EL (cell line): Measurements from ENCODE around the gene ATXN7.

Experiments used
- DNase-seq: peaks from one replicate; pipeline ENCODE4 v3.0.0-alpha.2; 2016

Gene ATXN7

DNA sequence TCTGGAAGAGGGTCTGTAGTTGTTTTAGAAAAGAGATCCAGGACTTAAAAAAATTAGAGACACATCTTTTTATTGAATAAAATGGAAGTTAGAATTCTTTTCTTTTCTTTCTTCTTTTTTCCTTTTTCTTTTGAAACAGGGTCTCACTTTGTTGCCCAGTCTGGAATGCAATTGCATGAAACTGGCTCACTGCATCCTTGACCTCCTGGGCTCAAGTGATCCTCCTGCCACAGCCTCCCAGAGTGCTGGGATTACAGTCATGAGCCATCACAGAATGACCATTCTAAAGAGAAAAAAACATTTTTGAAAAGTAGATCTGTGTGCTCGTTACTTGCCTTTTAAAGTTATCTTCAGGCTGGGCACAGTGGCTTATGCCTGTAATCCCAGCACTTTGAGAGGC is 3.6 kb downstream of the ATXN7 start:
- DNase-seq, result no peak

DNA sequence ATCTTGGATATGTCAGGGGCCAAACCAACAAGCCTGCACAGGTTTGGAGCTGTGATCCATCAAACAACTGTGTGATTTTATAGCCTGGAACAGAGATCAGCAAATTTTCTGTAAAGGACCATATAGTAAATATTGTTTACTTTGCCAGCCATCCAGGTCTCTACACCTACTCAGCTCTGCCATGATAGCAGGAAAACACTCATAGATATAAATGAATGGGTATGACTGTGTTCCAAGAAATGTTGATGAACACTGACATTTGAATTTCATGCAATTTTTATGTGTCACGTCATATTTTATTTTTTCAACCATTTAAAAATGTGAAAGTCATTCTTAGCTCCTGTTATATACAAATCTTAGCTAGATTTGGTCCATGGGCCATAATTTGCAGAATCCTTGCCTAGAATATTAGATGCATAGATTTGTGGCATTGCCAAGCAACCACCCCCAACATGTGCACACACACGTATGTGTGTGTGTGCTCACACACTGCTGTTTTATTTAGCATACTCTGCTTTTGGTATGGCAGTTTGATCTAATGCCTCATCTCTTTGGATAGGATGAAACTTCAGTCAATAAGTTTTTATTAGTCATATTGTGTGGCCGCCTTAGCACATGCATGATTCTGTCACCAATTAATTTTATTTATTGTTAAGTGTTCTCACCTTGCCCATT is 6.4 kb downstream of the ATXN7 start:
- no peak for DNase-seq

DNA sequence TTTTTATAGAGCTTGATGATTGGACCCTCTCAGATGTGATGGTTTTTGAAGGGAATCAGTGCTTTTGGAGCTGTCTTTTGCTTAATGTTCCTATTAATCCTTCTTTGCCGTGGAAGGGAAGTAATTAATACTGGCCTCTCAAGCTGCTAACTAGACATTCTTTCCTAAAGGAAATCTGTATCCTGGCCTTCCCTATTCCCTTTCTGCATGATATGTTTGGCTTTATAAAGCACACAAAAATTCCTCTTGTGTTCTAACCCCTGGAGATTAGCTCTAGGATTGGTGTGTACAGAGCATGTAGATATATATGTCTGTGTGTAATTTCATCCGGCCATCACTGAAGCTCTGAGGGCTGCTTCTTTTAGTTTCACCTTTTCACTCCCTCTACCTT is 6.9 kb downstream of the ATXN7 start:
- DNase-seq, result no peak

DNA sequence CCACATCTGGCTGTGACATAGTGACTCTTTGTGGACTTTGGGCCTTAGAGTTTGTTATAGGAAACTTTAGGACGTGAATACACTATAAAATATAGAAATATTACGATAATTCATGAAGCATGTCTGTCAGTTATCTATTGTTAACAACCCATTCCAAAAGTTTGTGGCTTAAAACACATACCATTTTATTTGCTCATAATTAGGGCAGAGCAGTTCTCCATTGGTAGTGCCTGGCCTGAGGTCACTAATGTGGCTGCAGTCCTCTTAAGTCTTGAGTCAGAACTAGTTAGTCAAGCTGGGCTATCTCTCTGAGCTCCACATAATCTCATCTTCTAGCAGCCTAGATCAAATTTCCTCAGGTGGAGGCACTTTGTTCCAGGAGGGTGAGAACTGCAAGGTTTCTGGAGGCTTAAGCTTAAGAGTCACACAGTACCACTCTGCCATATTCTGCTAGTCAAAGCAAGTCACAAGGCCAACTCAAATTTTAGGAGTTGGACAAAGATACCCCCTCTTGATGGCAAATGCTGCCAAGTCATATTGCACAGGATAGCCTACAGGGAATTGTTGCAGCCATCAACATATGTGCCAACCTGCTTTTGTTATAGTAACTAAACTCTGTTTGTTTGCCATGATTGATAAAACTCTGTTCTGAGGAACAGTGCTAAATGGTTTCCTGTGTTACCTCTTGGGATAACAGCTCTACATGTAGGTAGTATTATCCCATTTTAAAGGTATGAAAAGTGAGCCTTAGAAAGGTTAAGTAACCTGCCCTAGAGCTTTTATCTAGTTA is 8.7 kb downstream of the ATXN7 start:
- DNase-seq, result peak; percentile 89

DNA sequence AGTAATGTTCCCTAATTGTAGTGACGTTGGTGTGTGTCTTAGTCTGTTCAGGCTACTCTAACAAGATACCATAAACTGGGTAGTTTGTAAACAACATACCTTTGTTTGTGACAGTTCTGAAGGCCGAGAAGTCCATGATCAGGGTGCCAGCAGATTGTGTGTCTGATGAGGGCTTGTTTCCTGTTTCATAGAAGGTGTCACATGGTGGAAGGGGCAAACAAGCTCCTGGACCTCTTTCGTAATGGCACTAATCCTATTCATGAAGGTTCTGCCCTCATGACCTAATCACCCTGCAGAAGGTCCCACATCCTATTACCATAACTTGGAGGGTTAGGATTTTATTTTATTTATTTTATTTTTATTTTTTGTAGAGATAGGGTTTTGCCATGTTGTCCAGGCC is 11.1 kb downstream of the ATXN7 start:
- DNase-seq, result no peak

DNA sequence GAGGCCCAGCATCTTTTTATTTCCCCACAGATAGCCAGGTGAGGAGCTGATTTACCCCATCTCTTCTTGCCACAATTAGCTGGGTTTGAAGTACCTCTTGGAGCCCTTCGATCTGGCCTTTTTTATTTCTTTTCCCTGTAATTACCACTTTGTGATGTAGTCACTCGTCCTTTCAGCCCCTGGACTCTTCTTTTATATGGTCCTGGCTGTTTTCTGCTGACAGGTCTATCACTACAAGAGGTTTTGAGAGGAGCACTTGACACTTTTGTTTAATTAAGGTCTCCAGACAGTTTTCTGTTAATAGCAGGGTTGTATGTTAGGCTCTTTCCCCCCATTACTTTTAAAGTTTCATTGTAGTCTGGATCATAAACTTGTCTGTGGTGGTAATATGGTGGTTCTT is 11.8 kb downstream of the ATXN7 start:
- no peak for DNase-seq

DNA sequence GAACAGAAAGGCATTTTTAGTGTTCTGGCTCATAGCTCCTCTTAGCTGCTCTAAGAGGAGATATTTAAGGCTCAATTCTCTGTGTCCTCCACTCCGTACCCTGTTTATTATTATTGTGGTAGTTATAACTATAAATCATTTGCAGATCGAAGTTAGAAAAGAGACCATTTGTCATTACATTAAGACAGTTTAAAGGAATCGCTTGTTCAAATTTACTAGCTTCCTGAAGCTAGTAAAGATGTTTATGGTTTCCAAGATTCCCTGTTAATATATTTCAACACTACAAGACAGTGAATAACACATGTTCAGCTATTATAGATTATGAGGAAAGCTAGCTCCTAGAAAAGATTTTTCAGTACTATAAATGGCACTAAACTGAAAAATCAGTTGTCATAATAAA is 12.6 kb downstream of the ATXN7 start:
- DNase-seq, result no peak

DNA sequence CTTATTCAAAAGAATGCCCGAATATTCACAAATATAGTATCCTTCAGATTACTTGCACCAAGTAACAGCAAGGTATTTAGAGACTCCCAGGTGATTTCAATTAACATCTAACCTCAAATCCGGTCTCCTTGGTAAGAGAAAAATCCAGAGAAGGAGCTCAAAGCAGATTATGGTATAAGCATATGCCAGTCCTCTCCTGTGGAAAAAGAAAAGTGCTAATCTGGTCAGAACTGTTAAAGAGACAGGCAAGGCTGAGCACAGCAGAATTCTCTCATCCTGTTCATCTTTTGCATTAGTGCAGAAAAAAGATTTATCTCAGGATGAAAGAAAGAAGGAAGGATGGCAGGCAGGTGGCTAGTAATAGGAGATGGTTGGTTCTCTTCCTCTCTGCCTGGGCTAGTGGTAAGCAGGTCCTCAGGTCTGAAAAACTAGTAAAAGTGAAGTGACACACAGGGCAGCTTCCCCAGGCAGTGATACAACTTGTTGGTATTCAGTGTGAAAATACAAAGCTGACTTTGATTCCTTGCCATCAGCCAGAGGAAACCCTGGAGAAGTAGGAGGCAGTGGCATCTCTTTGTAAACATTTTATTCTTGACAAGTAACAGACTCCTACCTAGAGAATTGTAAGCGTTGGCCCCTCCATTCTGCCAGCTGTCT is 14.2 kb downstream of the ATXN7 start:
- DNase-seq, result peak; percentile 60

DNA sequence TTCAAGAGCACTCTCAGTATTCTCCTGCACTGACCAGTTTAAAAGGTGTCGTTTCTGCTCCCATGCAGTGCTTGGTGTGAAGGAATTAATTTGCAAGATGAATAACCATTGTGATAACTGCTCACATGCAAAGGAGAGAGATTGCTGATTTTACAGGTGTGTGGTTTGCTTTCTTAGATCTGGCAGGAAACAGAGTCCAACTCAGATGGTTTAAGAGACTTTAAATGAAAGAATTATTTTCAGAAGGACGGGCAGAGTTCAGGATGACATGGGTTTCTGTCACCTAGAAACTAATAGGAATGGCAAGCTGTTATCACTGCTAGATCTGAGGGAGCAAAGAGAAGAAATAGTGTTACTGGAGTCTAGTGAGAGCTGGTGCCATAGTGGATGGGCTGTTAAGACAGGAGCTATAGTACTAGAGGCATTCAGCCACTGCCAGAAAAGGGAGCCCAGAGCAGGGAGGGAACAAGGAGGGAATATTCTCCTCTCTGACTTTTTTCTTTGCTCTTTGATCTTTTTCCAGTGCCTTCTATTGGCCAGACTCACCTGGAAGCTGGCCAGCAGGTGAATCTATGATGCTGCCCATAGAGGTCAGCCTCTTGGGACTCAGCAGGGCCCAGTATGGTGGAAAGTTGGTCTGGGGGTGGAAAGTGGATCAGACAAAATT is 14.9 kb downstream of the ATXN7 start:
- no peak for DNase-seq

DNA sequence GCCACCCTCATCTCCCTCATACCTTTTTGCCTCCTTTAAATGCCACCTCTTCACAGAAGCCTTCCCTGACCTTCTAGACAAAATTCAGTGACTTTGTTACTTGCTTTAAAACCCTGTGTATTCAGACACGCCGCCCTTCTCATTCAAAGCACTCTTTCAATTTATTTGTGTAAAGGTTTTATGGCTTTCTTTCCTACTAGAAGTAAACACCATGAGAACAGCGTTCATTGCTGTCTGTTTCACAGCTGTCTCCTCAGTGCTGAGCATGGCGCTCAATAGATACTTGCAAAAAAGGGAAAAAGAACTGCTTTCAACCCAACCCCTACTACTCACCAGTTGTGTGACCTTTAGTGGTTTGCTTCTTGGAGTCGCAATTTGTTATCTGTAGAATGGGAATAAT is 17.0 kb downstream of the ATXN7 start:
- no peak for DNase-seq

DNA sequence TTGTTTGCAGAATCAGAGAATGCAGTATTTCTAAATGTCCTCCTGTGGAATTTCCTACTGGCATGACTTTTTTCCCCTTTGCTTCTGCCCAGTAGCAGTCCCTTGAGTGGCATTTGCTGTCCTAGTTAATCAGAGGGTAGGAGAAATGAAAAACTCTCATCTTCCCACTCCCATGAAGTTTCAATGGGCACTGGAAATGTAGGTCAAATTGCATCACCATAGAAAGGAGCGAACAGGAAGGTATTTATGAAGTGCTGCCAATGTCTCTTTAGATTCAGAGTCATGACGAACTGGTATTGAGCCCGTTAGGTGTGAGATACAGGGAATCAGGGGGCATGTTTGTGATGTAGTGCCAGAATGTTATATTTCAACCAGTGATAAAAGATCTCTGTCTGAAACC is 23.2 kb downstream of the ATXN7 start:
- no peak for DNase-seq

DNA sequence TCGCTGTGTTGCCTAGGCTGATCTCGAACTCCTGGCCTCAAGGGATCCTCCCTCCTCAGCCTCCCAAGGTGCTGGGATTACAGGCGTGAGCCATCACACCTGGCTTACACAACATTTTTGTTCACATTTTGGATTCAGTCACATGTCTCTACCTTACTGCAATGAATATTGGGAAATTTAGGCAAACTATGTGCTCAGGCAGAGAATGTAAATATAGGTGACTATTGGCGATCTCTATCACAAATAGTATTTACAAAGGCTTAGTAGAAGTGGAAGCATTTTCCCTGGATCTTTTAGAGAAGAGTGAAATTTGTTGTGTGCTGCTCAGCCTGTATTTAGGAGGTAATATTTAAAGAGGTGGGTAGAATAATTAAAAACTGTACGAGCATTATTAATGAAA is 27.9 kb downstream of the ATXN7 start:
- no peak for DNase-seq

DNA sequence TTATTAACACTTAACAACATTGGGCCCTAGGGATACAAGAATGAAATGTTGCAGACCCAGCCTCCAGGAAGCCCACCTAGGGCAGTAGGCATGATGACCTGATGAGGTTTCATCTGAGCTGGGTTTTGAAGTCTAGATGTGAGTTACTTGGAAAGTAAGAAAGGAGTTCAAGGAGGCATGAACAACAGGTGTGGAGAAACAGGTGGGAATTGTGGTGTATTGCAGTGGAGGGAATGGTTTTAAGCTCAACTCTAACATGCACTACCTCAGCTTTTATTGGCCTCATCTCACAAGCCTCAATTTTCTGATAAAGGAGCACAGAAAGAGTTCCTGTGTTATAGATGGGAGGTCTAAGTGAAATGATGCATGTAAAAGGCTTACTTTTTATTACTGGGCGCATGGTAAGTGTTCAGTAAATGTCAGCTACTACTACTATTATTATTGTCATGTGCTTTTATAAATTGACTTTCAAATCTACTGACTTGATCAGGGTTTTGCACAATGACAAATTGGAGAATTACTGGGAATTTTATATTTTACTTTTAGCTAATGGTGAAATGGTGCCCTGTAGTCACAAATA is 29.2 kb downstream of the ATXN7 start:
- DNase-seq, result no peak

DNA sequence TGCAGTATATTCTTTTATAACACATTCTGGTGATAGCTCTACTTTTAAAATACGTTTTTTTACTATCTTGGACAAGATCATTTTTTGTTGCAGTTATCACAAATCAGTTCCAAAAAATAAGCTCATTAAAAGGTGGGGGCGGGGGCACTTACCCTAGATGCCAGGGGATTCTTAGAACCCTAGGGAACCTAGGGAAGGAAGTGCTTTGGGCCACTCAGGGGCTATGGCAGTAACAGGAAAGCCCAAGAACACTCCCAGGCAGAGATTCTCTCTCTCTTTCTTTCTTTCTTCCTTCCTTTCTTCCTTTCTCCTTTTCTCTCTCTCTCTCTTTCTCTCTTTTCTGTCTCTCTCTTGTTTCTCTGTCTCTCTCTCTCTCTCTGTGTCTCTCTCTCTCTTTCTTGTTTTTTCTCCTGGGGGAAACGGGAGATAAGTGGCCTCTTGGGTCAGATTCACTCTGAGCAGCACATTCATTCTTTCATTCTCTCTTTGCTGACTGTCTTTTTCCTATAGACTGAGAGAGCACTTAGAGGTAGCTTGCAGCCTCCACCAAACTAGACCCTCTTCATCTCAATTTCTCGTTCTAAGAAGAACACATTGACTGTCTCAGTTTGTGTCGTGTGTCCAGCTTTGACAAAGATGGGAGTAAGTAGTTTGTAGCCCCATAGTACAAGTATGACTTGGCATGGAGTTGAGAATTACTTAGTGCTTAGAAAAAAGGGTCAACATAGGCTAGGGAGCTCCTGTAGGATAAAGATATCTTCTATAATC is 31.9 kb downstream of the ATXN7 start:
- DNase-seq, result no peak

DNA sequence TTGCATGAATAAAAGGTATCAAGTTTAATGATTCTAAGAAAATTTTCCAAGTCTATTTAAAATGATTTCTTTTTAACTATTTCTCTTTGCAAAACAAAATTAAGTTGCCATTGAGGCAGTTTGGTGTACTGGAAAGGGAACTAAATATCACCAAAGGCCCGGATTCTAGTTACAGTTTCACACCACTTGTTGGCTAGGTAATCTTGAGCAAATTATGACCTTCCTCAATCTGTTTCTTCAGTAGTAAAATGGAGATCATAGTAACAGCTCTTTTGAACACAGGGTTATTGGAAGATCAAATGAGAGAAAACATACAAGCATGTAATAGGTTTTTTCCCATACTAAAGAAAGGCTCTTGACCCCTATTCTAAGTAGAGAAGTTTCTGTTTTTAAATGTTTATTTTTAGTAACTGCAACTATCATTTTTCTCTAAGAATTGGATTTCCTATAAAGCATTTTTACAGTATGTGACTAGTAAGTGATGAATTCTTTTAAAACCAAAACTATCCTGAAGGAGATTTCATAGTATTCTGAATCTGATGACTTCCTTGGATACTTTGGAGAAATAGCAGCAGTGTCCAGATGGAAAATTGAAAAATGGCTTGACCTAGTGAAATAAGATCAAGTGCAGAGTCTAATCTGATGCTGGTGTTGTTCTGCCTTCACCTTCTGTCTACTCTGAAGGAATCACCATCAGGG is 32.8 kb downstream of the ATXN7 start:
- no peak for DNase-seq

DNA sequence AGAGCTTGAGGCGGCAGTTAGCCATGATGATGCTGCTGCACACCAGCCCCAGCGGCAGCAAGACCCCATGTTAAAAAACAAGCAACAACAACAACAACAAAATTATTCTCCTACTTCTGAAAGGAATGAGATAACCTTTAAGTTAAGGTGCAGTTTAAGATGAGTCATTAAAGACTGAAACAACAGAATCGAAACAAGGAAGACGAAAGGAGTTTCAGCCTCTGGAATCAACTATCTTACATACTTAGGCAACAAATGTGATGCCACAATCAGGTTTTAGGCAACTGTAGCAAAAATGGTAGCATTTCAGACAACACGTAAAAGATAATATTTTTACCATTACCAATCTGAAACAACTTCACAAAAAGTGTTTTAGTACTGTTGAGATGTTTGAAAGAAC is 36.3 kb downstream of the ATXN7 start:
- DNase-seq, result no peak

DNA sequence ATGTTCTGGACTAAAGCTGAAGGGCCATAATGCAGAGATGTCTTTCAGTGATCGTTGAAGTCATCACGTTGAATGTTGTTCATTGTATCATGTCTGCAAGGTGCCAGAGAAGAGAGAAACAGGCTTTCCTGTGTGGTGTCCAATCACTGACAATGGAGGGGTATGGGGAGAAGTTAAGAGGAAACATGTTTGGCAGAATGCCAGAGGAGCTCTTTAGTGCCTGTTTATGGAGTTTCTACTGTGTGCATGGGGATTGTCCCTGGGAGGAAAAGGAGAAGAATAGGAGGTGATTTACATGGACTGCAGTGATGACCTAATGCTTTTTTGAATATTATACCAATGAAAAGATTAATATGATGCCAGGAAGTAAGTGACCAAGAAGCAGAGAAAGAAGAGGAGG is 36.8 kb downstream of the ATXN7 start:
- DNase-seq, result no peak

DNA sequence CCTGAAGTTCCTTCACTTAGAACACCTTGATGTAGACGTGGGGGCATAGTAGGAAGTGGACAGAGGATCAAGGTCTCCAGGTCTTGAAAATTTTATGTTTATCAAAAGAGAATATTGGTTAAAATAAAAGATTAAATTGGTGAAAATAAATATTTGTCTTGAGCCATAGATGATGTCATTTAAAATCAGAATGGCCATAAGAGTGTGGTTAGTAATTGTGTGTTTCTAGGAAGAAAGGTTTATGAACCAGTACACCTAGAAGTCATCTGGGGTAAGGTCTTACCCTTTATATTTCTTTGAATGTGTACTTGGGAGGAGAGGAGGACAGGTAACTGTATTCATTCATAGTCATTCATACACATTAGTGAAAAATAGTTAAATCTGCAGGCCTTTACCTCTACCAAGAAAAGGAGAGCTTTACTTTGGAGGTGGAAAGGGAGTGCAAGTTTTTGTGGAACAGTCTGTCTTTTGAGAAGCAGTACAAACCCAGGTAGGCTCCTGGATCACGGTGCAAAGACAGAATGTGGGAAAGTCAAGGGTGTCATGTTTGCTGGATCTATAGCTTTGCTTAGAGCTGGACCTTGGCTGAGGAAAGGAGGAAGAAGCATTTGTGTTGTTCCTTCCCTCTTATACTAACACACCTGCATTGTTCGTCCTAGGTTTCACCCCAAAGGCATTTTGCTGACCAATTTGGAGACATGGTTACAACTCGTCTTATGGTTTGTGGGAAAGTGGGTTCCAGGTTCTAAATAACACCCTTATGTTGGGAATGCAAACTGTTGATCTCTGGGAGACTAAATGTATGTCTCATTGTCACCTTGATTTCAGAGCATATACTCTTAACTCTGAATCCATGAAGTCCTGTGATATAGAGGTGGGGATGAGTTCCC is 42.3 kb downstream of the ATXN7 start:
- DNase-seq, result no peak

DNA sequence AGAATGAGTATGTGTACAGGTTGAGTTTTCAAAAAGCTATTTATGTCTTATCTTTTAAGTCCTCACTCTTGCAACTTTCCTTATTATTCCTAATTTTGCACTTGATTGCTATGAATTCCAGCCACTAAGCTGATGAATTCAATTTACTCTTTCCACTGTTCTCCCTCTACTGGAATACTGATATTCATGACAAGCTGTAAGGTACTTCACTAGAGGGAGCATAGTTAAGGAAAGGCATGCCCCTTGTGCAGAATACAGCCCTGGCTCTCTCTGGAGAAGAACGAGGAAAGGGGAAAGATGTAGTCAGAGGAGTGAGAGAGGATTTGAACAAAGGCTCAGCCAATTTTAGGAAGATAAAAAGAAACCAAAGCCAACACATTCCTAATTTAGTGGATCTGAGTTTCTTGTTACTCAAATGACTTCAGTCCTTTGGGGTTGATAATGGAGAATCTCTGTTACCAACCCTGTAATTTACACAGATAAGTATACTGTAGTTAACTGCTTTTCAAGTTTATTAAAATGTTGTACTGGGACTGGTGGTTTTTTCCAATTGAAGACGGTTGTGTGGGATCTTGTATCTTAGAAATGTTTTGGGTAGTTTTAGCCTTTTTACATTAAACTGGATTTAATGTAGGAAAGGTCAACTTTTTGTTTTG is 44.5 kb downstream of the ATXN7 start:
- no peak for DNase-seq

DNA sequence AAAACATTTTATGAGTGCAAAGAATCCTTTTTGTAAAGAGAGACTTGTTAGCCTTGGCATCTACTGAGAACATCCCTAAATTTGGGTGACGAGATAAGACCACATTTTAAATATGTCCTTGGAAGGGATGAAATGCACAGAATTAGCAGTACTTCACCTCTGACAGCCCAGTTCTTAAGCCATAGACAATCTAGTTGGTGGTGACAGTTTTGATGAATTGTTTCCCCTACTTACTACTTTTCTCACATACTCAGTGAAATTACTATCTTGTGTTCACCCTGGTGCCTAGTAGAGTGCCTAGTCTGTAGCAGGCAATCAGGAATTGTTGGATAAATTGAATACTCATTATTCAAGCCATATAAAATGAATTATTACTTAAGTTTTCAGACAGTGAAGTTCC is 45.1 kb downstream of the ATXN7 start:
- no peak for DNase-seq
